KBM-7 (cell line): ENCODE data around the gene MEMO1.
"Not testable (repeated sequence)": the region's sequence is repeated elsewhere in the genome, so short reads cannot be mapped to it uniquely, and the experiment has no call there.

ENCODE experiments used
- DNase-seq: peaks from one replicate; pipeline ENCODE4 v3.0.0-alpha.2; 2015
- in situ Hi-C: fragments of 300-500 bp; cut with MboI; formaldehyde crosslinking; loops from 2 replicates; pipeline ENCODE4 v1.14.3; 2020; ENCODE audit warnings: low sequenced_read_pairs, low pct_unique_long_range_greater_than_20kb, mixed read lengths

MEMO1 gene

GRCh38 chr2:32010670-32011484 lies at the start of gene MEMO1:
MEMO1 (minus strand) TSS chr2:32011008; CDS start chr2:32010247, 761 bp downstream.
- peak; percentile 98 for DNase-seq
- in situ Hi-C loops, result no loop called here

- in situ Hi-C loops, result no loop called here
- DNase-seq, result no peak
These were observed 49.5 kb upstream of the MEMO1 start for GRCh38 chr2:32060266-32060665.

GRCh38 chr2:32058130-32058529 lies 47.3 kb upstream of the MEMO1 start:
- no peak for DNase-seq
- in situ Hi-C loops, result no loop called here

GRCh38 chr2:32054583-32054982 lies 43.8 kb upstream of the MEMO1 start:
- DNase-seq, in situ Hi-C loops: not testable (repeated sequence)

GRCh38 chr2:32051836-32052439 lies 41.1 kb upstream of the MEMO1 start:
- DNase-seq, result no peak
- in situ Hi-C loops, result no loop called here

- DNase-seq, result no peak
These were observed 32.8 kb upstream of the MEMO1 start for GRCh38 chr2:32043561-32043960.

GRCh38 chr2:32039447-32040219 lies 28.8 kb upstream of the MEMO1 start, which contains the start of gene DPY30:
DPY30 (minus strand) TSS chr2:32039805; CDS start chr2:32039456, 349 bp downstream.
- in situ Hi-C loops, result no loop called here
- peak; percentile 93 for DNase-seq

More at GRCh38 chr2:32043561-32043960, 32.8 kb upstream of the MEMO1 start:
- in situ Hi-C loops, result no loop called here

- DNase-seq, in situ Hi-C loops: not testable (repeated sequence)
These were observed 23.5 kb upstream of the MEMO1 start for GRCh38 chr2:32034198-32034887.

GRCh38 chr2:32018789-32019482 lies 8.1 kb upstream of the MEMO1 start:
- DNase-seq, in situ Hi-C loops: not testable (repeated sequence)

- no peak for DNase-seq
- in situ Hi-C loops, result no loop called here
These were observed 2.1 kb upstream of the MEMO1 start for GRCh38 chr2:32012872-32013271.

- DNase-seq, result no peak
- in situ Hi-C loops, result no loop called here
These were observed 715 bp upstream of the MEMO1 start for GRCh38 chr2:32011485-32011960.

- in situ Hi-C loops, result not testable (repeated sequence)
- peak; percentile 75 for DNase-seq
These were observed 533 bp downstream of the MEMO1 start for GRCh38 chr2:32010280-32010669.

GRCh38 chr2:32009516-32010256 lies 1.1 kb downstream of the MEMO1 start:
- in situ Hi-C loops, result no loop called here
- DNase-seq, result peak; percentile 55

- DNase-seq, result peak; percentile 45
- in situ Hi-C loops, result no loop called here
These were observed 1.8 kb downstream of the MEMO1 start for GRCh38 chr2:32008805-32009515.

GRCh38 chr2:32007121-32007391 lies 3.8 kb downstream of the MEMO1 start:
- in situ Hi-C loops, result no loop called here
- DNase-seq, result no peak

- no peak for DNase-seq
- in situ Hi-C loops, result no loop called here
These were observed 5.3 kb downstream of the MEMO1 start for GRCh38 chr2:32005371-32005976.

- in situ Hi-C loops, result no loop called here
- no peak for DNase-seq
These were observed 7.0 kb downstream of the MEMO1 start for GRCh38 chr2:32003791-32004190.
